ENCODE data around the gene ATAT1.
"Not testable (repeated sequence)": the region's sequence is repeated elsewhere in the genome, so short reads cannot be mapped to it uniquely, and the experiment has no call there.

The ATAT1 gene

DNA sequence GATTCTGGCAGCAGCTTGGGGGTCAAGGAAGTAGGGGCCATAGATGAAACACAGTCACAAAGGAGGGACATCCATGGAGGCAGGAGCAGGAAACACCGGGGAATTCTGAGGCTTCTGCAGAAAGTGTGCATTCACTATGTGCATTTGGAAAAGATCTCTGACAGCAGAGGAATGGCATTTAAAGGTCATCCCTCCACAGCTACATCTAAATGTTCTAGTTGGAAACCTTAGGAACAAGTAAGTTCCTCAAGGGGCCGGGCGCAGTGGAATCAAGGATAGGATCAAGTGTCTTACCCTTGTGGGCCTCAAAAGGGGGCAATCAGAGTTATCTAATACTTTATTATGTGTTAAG, 29.0 kb downstream of the ATAT1 start:
- TF ChIP-seq, protein P1, sequence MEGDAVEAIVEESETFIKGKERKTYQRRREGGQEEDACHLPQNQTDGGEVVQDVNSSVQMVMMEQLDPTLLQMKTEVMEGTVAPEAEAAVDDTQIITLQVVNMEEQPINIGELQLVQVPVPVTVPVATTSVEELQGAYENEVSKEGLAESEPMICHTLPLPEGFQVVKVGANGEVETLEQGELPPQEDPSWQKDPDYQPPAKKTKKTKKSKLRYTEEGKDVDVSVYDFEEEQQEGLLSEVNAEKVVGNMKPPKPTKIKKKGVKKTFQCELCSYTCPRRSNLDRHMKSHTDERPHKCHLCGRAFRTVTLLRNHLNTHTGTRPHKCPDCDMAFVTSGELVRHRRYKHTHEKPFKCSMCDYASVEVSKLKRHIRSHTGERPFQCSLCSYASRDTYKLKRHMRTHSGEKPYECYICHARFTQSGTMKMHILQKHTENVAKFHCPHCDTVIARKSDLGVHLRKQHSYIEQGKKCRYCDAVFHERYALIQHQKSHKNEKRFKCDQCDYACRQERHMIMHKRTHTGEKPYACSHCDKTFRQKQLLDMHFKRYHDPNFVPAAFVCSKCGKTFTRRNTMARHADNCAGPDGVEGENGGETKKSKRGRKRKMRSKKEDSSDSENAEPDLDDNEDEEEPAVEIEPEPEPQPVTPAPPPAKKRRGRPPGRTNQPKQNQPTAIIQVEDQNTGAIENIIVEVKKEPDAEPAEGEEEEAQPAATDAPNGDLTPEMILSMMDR (conservative IDR thresholded peaks at IDR 0.05): no peak
- no peak overlapping the region for H3K27ac ChIP-seq

DNA sequence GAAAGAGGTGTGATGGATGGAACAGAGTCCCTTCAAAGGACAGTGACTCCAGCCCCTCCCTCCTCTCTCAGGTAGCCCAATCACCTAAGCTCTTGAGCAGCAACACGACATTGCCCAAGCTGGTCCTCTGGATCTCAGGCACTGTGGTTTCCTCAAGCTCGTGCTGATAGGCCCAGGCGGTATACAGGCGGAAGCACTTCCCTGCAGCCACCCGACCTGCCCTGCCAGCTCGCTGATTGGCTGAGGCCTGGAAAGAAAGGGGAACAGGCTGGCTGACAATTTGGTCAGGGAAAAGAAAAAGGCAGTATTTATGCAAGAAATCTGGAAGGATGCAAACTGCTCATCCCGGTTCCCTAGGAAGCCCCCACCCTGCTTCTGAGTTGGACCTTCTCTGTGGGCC, 29.8 kb downstream of the ATAT1 start:
- H3K27ac ChIP-seq: no peak overlapping the region
- TF ChIP-seq, protein P1 (conservative IDR thresholded peaks at IDR 0.05): no peak

DNA sequence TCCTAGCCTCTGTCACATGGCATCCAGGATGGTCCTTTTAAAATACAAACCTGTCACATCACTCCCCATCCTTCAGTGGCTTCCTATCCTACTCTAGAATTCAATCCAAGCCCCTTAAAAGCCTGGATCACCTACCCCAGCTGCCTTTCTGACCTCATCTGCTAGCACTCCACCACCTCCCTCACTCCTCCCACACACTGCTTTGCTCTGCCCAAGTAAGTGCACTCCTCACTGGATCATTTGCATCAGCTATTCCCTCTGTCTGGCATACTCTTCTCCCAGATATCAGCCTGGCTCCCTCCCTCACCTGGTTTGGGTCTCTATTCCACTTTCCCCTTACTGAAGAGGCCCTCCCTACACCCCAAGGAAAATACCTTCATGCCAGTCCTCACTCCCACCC, 30.8 kb downstream of the ATAT1 start:
- no peak overlapping the region for H3K27ac ChIP-seq
- TF ChIP-seq, protein P1 (conservative IDR thresholded peaks at IDR 0.05): no peak

DNA sequence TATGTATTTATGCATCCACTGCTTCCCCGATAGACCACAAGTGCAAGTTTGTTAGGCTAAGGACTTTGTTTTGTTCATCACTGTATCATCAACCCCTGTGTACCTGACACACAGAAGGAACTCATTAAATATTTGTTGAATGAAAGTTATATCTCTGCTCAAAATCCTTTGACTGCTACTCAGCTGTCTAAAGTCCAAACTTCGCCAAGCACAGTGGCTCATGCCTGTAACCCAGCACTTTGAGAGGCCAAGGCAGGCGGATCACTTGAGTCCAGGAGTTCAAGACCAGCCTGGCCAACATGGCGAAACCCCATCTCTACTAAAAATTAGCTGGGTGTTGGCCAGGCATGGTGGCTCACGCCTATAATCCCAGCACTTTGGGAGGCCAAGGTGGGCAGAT, 31.2 kb downstream of the ATAT1 start:
- H3K27ac ChIP-seq: not testable (repeated sequence)

DNA sequence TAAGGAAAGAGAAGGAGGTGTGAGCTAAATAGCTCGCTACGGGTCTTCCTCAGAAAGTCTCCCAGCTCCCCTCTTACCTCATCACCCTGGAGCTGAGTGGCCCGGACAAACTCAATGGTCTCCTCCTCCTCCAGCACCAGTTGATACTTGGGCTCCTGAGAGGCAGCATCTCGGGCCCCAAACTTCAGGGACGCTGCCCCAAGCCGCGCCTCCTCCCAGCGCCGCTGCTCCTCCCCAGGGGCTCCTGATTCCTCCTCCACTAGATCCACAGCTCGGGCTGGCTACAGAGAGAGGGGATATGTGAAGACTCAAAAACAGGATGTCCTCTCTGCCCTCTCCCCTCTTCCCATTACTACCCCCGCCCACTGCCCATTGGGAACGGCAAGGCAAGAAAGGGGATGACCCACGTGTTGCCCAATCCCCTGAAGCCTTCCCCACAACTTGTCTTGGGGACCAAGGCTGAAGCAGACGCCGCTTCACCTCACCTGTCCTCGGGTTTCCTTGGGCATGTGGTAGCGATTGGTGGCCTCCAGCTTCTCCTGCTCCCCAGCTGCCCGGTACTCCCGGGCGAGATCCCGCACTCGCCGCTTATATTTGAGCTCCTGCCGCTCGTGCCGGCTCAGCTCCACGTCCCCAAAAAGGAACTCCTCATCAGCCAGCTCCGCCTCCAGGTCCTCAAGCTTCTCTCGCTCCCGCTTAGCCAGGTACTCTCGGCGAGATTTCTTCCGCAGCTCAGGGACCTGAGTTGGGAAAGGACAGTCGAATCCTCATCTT, 38.5 kb downstream of the ATAT1 start:
- TF ChIP-seq, protein P1 (conservative IDR thresholded peaks at IDR 0.05): no peak
- H3K27ac ChIP-seq: no peak overlapping the region

DNA sequence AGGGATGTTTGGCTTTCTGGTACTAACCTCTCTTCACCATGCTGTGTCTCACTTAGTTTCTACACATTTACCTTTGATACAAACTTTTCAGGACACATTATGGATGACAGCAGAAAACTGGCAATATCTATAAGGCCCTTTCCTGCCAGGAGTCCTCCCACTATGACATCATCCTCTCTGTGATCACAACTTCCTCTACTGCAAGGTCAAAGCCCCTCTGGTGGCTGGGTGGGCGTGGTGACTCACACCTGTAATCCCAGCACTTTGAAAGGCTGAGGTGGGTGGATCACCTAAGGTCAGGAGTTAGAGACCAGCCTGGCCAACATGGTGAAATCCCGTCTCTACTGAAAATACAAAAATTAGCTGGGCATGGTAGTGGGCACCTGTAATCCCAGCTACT, 39.6 kb downstream of the ATAT1 start:
- H3K27ac ChIP-seq: not testable (repeated sequence)

DNA sequence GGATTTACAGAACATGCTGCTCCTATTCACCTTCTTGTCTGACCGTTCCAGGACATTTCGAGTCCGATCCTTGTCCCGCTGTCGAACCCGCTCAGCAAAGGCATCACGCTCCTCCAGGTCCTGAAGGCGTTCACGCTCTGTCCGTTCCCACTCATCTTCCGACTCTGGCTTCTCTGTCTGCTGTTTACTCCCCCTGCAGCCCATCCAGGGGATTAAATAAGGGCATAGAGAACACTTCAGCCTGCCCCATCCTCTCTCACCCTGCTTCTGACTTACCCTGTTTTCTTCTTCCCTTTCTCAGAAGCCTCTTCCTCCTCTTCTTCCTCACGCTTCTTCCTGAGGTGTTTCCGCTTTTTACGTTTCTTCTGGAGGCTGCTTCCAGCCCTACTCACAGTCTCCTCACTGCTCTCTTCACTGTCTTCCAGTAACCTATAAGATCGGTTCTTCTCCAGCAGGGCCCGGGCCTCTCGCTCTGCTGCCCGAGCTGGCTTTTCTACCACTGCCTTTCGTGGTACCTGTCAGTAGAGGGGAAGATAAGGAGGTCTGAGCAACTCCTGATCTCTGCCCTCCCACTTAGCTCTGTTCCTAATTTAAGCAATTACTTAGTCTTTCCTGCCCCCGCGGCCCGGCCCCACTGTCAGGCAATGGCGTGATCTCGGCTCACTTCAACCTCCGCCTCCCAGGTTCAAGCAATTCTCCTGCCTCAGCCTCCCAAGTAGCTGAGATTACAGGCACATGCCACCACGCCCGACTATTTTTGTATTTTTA, 44.3 kb downstream of the ATAT1 start:
- peak overlapping the region; percentile 72; the same call in 1 of the 2 replicates for H3K27ac ChIP-seq
- TF ChIP-seq, protein P1 (conservative IDR thresholded peaks at IDR 0.05): peak; percentile 29; the same call in 1 of the 2 replicates

DNA sequence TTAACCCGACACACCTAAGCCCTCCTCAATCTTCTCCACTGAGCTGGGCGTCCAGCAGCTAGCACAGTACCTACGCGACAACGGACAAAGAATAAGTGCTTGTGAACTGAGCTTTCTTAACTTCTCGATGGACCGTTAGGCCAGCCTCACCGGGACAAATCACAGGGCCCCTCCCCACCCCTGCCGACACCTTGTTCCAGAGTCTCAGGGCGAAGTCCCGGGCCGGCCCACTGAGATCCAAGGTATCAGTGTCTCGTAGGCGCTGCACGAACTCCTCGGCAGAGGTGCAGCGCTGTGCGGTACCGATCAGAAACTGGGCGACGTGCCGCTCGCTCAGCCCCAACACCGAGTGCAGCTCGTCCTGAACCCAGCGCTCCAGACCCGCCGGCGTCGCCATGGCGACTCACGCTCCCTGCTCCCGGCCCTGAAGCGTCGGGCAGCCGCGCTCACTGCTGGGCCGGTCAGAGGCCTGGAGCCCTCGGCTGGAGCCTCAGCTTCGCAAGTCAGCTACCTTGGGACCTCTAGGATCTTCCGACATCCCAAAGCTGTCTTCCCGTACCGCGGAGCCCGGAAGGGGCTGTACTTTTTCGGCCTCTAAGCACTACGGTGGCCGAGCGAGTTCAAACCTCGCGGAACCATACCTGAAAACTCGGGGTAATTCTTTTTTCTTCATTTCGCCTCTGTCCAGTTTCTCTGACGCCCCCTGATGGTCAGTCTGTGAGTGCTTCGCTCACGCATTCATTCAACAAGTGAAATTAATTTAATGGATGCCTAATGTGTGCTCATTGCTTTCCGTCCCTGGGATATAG, 46.0 kb downstream of the ATAT1 start, which contains the start of gene DHX16:
Gene DHX16 (minus strand): TSS at position 562 of the 809 bp plus-strand sequence. CDS start 165 bp downstream, at position 397.
- TF ChIP-seq, protein P1 (conservative IDR thresholded peaks at IDR 0.05): peak; percentile 90

More for the DNA sequence above, 46.0 kb downstream of the ATAT1 start, which contains the start of gene DHX16:
- peak within 1 kb of the TSS; percentile 72 for H3K27ac ChIP-seq

Data from VCaP (cell line).